Measurements from ENCODE around the gene KNTC1. TPM values are rescaled to one million over a fixed set of nuclear protein-coding genes. Genes with fewer than 3 reads are reported as not detected.

Gene KNTC1
- total and polyA plus RNA-seq, 2 of the 13 experiments (the other 11 are each of a cell fraction or from before 2014, with no cell fraction given), result 45.1 to 57.6 TPM

DNA sequence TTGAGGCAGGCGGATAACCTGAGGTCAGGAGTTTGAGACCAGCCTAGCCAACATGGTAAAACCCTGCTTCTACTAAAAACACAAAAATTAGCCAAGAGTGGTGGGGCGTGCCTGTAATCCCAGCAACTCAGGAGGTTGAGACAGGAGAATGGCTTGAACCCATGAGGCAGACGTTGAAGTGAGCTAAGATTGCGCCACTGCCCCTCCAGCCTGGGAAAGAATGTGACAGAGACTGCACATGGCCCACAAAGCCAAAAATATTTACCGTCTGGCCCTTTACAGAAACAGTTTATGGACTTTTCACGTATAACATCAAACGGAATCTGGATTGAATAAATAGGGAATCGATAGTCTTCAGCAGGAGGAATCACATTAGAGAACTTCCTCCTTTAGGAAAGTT lies 3.8 kb upstream of the KNTC1 start (continued):
- TF ChIP-seq, protein P1, sequence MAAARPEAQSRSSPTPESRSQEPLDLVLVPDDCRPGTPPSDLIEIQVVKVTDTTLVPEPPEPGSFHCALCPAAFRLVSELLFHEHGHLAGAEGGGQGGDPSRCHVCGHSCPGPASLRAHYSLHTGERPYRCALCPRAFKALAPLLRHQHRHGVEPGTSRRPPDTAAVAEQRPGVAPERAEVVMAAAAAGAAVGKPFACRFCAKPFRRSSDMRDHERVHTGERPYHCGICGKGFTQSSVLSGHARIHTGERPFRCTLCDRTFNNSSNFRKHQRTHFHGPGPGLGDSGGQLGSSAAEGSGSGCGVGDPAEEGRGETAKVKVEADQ (CRISPR knock-in tag; IDR thresholded peaks at IDR 0.05; ENCODE audit: borderline replicate concordance), result no peak
- no peak for TF ChIP-seq ZBTB7B (CRISPR knock-in tag; IDR thresholded peaks at IDR 0.05)
- TF ChIP-seq ATF1 (CRISPR knock-in tag; IDR thresholded peaks at IDR 0.05), result no peak
- TF ChIP-seq STAG1 (CRISPR knock-in tag; IDR thresholded peaks at IDR 0.05), result no peak
- TF ChIP-seq, protein P2, sequence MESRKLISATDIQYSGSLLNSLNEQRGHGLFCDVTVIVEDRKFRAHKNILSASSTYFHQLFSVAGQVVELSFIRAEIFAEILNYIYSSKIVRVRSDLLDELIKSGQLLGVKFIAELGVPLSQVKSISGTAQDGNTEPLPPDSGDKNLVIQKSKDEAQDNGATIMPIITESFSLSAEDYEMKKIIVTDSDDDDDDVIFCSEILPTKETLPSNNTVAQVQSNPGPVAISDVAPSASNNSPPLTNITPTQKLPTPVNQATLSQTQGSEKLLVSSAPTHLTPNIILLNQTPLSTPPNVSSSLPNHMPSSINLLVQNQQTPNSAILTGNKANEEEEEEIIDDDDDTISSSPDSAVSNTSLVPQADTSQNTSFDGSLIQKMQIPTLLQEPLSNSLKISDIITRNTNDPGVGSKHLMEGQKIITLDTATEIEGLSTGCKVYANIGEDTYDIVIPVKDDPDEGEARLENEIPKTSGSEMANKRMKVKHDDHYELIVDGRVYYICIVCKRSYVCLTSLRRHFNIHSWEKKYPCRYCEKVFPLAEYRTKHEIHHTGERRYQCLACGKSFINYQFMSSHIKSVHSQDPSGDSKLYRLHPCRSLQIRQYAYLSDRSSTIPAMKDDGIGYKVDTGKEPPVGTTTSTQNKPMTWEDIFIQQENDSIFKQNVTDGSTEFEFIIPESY (CRISPR knock-in tag; IDR thresholded peaks at IDR 0.05), result 0 out of 2 replicates have a peak, but pooled peaks have one; percentile 8
- TF ChIP-seq, protein P3, sequence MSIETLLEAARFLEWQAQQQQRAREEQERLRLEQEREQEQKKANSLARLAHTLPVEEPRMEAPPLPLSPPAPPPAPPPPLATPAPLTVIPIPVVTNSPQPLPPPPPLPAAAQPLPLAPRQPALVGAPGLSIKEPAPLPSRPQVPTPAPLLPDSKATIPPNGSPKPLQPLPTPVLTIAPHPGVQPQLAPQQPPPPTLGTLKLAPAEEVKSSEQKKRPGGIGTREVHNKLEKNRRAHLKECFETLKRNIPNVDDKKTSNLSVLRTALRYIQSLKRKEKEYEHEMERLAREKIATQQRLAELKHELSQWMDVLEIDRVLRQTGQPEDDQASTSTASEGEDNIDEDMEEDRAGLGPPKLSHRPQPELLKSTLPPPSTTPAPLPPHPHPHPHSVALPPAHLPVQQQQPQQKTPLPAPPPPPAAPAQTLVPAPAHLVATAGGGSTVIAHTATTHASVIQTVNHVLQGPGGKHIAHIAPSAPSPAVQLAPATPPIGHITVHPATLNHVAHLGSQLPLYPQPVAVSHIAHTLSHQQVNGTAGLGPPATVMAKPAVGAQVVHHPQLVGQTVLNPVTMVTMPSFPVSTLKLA (IDR thresholded peaks at IDR 0.05), result peak; percentile 62
- no peak for TF ChIP-seq MED8 (CRISPR knock-in tag; IDR thresholded peaks at IDR 0.05; ENCODE audit: insufficient replicate concordance)
- no peak for TF ChIP-seq CHD4 (IDR thresholded peaks at IDR 0.05; ENCODE audit: borderline replicate concordance, low read length)
- TF ChIP-seq ZNF761 (CRISPR knock-in tag; conservative IDR thresholded peaks at IDR 0.05), result no peak
- no peak for TF ChIP-seq ZNF230 (CRISPR knock-in tag; IDR thresholded peaks at IDR 0.05)
- no peak for TF ChIP-seq NCOA2 (CRISPR knock-in tag; IDR thresholded peaks at IDR 0.05)
- no peak for TF ChIP-seq YEATS2 (CRISPR knock-in tag; IDR thresholded peaks at IDR 0.05; ENCODE audit: borderline replicate concordance)
- TF ChIP-seq FLYWCH1 (CRISPR knock-in tag; IDR thresholded peaks at IDR 0.05), result no peak
- TF ChIP-seq HOXA3 (CRISPR knock-in tag; IDR thresholded peaks at IDR 0.05), result peak; percentile 20; the same call in 1 of the 2 replicates
- no peak for TF ChIP-seq CC2D1A (CRISPR knock-in tag; IDR thresholded peaks at IDR 0.05)
- no peak; the same call in 1 of the 2 replicates for TF ChIP-seq MYC (CRISPR knock-in tag; IDR thresholded peaks at IDR 0.05; ENCODE audit: borderline replicate concordance)
- no peak for TF ChIP-seq HNRNPL (IDR thresholded peaks at IDR 0.05; ENCODE audit: low read depth, low read length)
- no peak for TF ChIP-seq ZNF543 (CRISPR knock-in tag; IDR thresholded peaks at IDR 0.05)
- TF ChIP-seq, protein P4, sequence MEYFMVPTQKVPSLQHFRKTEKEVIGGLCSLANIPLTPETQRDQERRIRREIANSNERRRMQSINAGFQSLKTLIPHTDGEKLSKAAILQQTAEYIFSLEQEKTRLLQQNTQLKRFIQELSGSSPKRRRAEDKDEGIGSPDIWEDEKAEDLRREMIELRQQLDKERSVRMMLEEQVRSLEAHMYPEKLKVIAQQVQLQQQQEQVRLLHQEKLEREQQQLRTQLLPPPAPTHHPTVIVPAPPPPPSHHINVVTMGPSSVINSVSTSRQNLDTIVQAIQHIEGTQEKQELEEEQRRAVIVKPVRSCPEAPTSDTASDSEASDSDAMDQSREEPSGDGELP (IDR thresholded peaks at IDR 0.05; ENCODE audit: borderline replicate concordance, low read depth), result no peak
- TF ChIP-seq GATAD1 (CRISPR knock-in tag; IDR thresholded peaks at IDR 0.05), result no peak
- TF ChIP-seq SMAD3 (CRISPR knock-in tag; IDR thresholded peaks at IDR 0.05), result no peak
- TF ChIP-seq ZNF264 (CRISPR knock-in tag; IDR thresholded peaks at IDR 0.05), result no peak
- TF ChIP-seq, protein P5, sequence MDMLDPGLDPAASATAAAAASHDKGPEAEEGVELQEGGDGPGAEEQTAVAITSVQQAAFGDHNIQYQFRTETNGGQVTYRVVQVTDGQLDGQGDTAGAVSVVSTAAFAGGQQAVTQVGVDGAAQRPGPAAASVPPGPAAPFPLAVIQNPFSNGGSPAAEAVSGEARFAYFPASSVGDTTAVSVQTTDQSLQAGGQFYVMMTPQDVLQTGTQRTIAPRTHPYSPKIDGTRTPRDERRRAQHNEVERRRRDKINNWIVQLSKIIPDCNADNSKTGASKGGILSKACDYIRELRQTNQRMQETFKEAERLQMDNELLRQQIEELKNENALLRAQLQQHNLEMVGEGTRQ (IDR thresholded peaks at IDR 0.05; ENCODE audit: low read depth, low read length), result no peak
- TF ChIP-seq, protein P5 (CRISPR knock-in tag; IDR thresholded peaks at IDR 0.05; ENCODE audit: borderline replicate concordance), result no peak
- TF ChIP-seq ADNP (CRISPR knock-in tag; IDR thresholded peaks at IDR 0.05), result no peak

Data from HepG2 (cell line).